GM12878 (cell line): Measurements from ENCODE around the gene DUSP16. TPM values are rescaled to one million over a fixed set of nuclear protein-coding genes. Genes with fewer than 3 reads are reported as not detected.

Experiments
- ATAC-seq: fragments of 200-7000 bp; cut with Tn5 transposase; 3 replicates; pipeline ENCODE4 v1.9.1; 2020; ENCODE audit warnings: mild to moderate bottlenecking, moderate library complexity
- BruUV-seq: library from RNA; stranded (reverse); fragments of 400-500 nt; replicated peaks from 2 replicates; lab custom pipeline; 2021; lab: Mats Ljungman, UMichigan
- CTCF ChIA-PET: fragments of 300-600 bp; sonication (Branson Sonifier 250); formaldehyde crosslinking; extraction: SDS; loops from one replicate; lab custom pipeline; 2021; ENCODE audit warnings: inconsistent platforms; lab: Yijun Ruan, JAX
- POLR2A ChIA-PET: fragments of 350-600 bp; formaldehyde crosslinking; extraction: SDS; loops from one replicate; lab custom pipeline; 2021; ENCODE audit warnings: inconsistent platforms; lab: Charles Lee
- RAD21 ChIA-PET: fragments of 300-600 bp; sonication (Branson Sonifier 250); formaldehyde crosslinking; loops from one replicate; lab custom pipeline; 2023; ENCODE audit warnings: antibody characterized with exemption; ENCODE audit not compliant: unreplicated experiment; lab: Charles Lee
- SMC1A ChIA-PET: fragments of 300-600 bp; sonication (Branson Sonifier 250); formaldehyde crosslinking; loops from one replicate; lab custom pipeline; 2023; ENCODE audit not compliant: unreplicated experiment, uncharacterized antibody; lab: Charles Lee
- DNase-seq: peaks from one replicate; pipeline ENCODE4 v3.0.0-alpha.2; 2011; ENCODE audit warnings: low read depth, low spot score
- FAIRE-seq: peaks from 3 replicates; lab custom pipeline; 2011; peaks lifted over from hg19 to GRCh38; lab: Jason Lieb, UNC
- H2AFZ ChIP-seq: 2 replicates; pipeline ENCODE4 v1.6.0; 2011; ENCODE audit warnings: low read depth, low read length, control low read depth; ENCODE audit not compliant: control insufficient read depth
- H3K27ac ChIP-seq: 2 replicates; pipeline ENCODE4 v1.5.1; 2011; ENCODE audit warnings: control low read depth; ENCODE audit not compliant: control insufficient read depth, insufficient read depth
- H3K27me3 ChIP-seq, 2 experiments: replicated peaks in 1 of 2; 2 replicates each; pipeline versions ENCODE4 v1.6.0 to v1.6.1; 2011; ENCODE audit warnings: low read length in 1 of 2; ENCODE audit not compliant: control insufficient read depth in 2 of 2, insufficient read depth in 2 of 2
- H3K36me3 ChIP-seq, 2 experiments: 2 replicates each; pipeline ENCODE4 v1.5.1; 2011; ENCODE audit warnings: low read length in 1 of 2; ENCODE audit not compliant: control insufficient read depth in 2 of 2, insufficient read depth in 2 of 2
- H3K4me1 ChIP-seq: 2 replicates; pipeline ENCODE4 v1.6.1; 2011; ENCODE audit warnings: mild to moderate bottlenecking, low read length, moderate library complexity, mixed read lengths; ENCODE audit not compliant: control insufficient read depth, insufficient read depth
- H3K4me2 ChIP-seq: 2 replicates; pipeline ENCODE4 v1.6.0; 2011; ENCODE audit warnings: control low read depth; ENCODE audit not compliant: control insufficient read depth, insufficient read depth
- H3K4me3 ChIP-seq: fragments of 200-600 bp; sonication (generic); 2 replicates; pipeline ENCODE4 v1.5.1; 2016
- H3K79me2 ChIP-seq: 2 replicates; pipeline ENCODE4 v1.6.0; 2011; ENCODE audit warnings: low read length; ENCODE audit not compliant: control insufficient read depth, insufficient read depth
- H3K9ac ChIP-seq: 2 replicates; pipeline ENCODE4 v1.8.0; 2011; ENCODE audit warnings: low read length, control low read depth, mixed read lengths; ENCODE audit not compliant: control insufficient read depth, insufficient read depth
- H3K9me3 ChIP-seq: replicated peaks from 3 replicates; pipeline ENCODE4 v1.5.1; 2011; ENCODE audit warnings: mild to moderate bottlenecking, low read length; ENCODE audit not compliant: control insufficient read depth, insufficient read depth
- H4K20me1 ChIP-seq: 2 replicates; pipeline ENCODE4 v1.6.0; 2011; ENCODE audit not compliant: control insufficient read depth, insufficient read depth
- CREM ChIP-seq: IDR thresholded peaks from 2 replicates; pipeline ENCODE4 v1.6.1; 2014; ENCODE audit warnings: antibody characterized with exemption, low read depth
- NFYB ChIP-seq: IDR thresholded peaks from 2 replicates; pipeline ENCODE4 v1.6.1; 2011; ENCODE audit warnings: low read depth, mild to moderate bottlenecking, low read length, improper control_type of control experiment, moderate library complexity; ENCODE audit not compliant: insufficient read depth
- PML ChIP-seq: IDR thresholded peaks from 2 replicates; pipeline ENCODE4 v1.6.1; 2012; ENCODE audit warnings: low read length, inconsistent platforms
- STAT3 ChIP-seq: IDR thresholded peaks from 2 replicates; pipeline ENCODE4 v1.6.1; 2011; ENCODE audit warnings: low read depth, low read length, improper control_type of control experiment
- WGBS: methylation state at CpG from one replicate; pipeline ENCODE4 v1.1.6; 2016; ENCODE audit warnings: low lambda C conversion rate; ENCODE audit not compliant: insufficient replicate concordance, insufficient coverage; ENCODE audit errors: missing lambda C conversion rate; 5-methylcytosine and 5-hydroxymethylcytosine counted together
- in situ Hi-C: fragments of 300-500 bp; cut with MboI; formaldehyde crosslinking; loops from 9 replicates; pipeline ENCODE4 v1.14.3; 2018; ENCODE audit warnings: mixed read lengths
- intact Hi-C: fragments of 100-400 bp; cut with micrococcal nuclease; formaldehyde crosslinking; loops from one replicate; pipeline ENCODE4 v1.14.2; 2022; ENCODE audit not compliant: unreplicated experiment
- polyA plus RNA-seq, 11 experiments: library from polyadenylated mRNA; depleted of rRNA in 4 of 11; unstranded in 6 of 11; stranded (reverse) in 5 of 11; fragments of >200 nt; fragmentation: Nextera tagmentation in 4 of 11; fragmentation: Illumina TruSeq in 1 of 11; extraction: Ambion mirVana in 4 of 11; extraction: Trizol in 1 of 11; gene quantifications; 1 replicate in 1 of 11; 2 replicates in 10 of 11; pipeline versions ENCODE4 v1.2.1 to v1.2.3, GENCODE V29; 2011 to 2016; ENCODE audit warnings: inconsistent platforms in 2 of 11, missing spikeins in 2 of 11, low read depth in 1 of 11
- total RNA-seq, 4 experiments: library from RNA; depleted of rRNA in 3 of 4; stranded (reverse); fragments of >200 nt in 3 of 4; fragmentation: Illumina TruSeq in 1 of 4; extraction: Trizol in 1 of 4; gene quantifications; 2 replicates each; pipeline versions ENCODE4 v1.2.1 to v1.2.3, GENCODE V29; 2013 to 2021

Gene DUSP16
- total and polyA plus RNA-seq, 10 of the 15 experiments (the other 5 are each of a cell fraction or from before 2014, with no cell fraction given) = 3.9 to 75.3 (median 26.8) TPM

GRCh38 chr12:12612358-12612757 is 49.7 kb upstream of the DUSP16 start:
- WGBS = 8% methylated on average over 7 of the region's 7 CpGs
- intact Hi-C loops = loop anchor here (2.0 to 5.0 kb wide), 4 partner anchors 42 to 105 kb away; partner anchors contain the start of genes CDKN1B and GPR19
- TF ChIP-seq PML (no peak), CREM (no peak), STAT3 (no peak), NFYB (no peak)
- POLR2A ChIA-PET = interaction anchor here (0.5 to 2.1 kb wide), 11 partner anchors 14 to 255 kb away, joined by 3 to 6 read pairs (median 4); partner anchors contain the start of gene BORCS5
- peaks cover 0 to 2% of the 10 kb centered on the region in 2 experiments; a peak in 1 of 4 replicates for H3K36me3 ChIP-seq
- SMC1A ChIA-PET = interaction anchor here (0.8 to 3.0 kb wide), 13 partner anchors 9 to 233 kb away, joined by 3 to 16 read pairs (median 4); no protein-coding TSS in a partner anchor
- BruUV-seq = no TSS peak
- H3K9me3 ChIP-seq = no peaks in the 10 kb centered on the region
- peak overlapping the region; percentile 93 for H2AFZ ChIP-seq
- peak overlapping the region; percentile 86 for H3K4me3 ChIP-seq
- no peaks in the 10 kb centered on the region for H4K20me1 ChIP-seq
- H3K4me2 ChIP-seq = peak overlapping the region; percentile 92
- in situ Hi-C loops = no loop called here
- FAIRE-seq (no peak), ATAC-seq (peak; percentile 49), DNase-seq (no peak)
- peaks cover 14% of the 10 kb centered on the region for H3K4me1 ChIP-seq
- RAD21 ChIA-PET = interaction anchor here (0.7 to 3.1 kb wide), 10 partner anchors 24 to 255 kb away, joined by 3 to 18 read pairs (median 4); partner anchors contain the start of gene DUSP16
- H3K79me2 ChIP-seq = peaks cover 12% of the 10 kb centered on the region
- CTCF ChIA-PET = interaction anchor here (0.8 to 3.5 kb wide), 9 partner anchors 19 to 235 kb away, joined by 3 to 22 read pairs (median 6); no protein-coding TSS in a partner anchor
- peak overlapping the region; percentile 92 for H3K9ac ChIP-seq
- no peaks in the 10 kb centered on the region for H3K27me3 ChIP-seq
- peak overlapping the region; percentile 94 for H3K27ac ChIP-seq
